DMS 273 treated with DMSO at 0.1 percent for 48 hours (cell line): ENCODE results near the gene HACD2.
A peak's percentile ranks its signal among the peaks of the same experiment; 100 is the strongest.

Experiments
- DNase-seq: peaks from one replicate; lab custom pipeline; 2025; lab: John Stamatoyannopoulos, UW

The HACD2 gene, protein sequence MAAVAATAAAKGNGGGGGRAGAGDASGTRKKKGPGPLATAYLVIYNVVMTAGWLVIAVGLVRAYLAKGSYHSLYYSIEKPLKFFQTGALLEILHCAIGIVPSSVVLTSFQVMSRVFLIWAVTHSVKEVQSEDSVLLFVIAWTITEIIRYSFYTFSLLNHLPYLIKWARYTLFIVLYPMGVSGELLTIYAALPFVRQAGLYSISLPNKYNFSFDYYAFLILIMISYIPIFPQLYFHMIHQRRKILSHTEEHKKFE

GRCh38 chr3:123584988-123585937 is at the start of gene HACD2:
Gene HACD2, minus strand, starts transcription at chr3:123585053. Its CDS starts 26 bp downstream, at chr3:123585027.
- DNase-seq, result peak; percentile 99

DNA sequence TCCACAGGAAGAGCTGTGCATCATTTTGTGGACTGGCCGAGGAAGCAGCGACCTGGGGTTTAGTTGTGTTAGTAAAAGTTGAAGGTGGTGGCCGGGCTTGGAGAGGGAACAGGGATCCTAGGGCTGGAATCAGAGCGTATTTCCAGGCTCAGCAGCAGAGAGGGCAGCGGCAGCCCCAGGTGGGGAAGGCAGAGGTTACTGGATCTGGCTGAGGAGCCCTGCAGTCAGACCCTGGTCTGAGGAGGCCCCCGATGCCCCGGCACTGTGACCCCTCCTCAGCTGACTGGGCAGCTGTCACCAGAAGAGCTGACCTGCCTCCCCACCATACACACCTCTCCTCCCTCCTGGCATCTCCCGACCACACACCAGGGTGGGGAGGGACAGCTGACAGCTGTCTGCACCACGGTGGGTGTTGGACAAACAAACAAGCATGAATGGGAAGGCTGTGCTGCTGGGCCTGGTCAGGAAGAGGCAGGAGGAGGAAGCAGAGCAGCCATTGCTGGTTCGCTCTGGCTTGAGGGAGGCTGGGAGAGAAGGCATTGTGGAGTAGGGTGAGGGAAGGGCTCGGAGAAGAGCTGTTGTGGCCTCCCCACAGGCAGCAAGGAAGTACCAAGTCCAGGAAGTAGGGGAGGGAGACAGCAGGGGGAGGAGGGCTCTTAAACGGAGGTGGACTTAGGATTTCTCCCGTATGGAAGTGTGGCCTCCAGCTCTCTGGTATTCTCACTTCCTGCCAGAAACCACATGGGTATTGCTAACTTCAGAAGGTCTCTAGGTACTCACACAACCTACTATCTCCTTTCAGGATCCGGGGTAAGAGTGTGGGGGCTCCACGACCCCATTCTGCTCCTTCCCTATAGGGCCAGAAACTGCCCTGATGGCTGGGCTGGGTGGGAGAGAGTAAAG is 49.5 kb upstream of the HACD2 start:
- DNase-seq, result no peak

DNA sequence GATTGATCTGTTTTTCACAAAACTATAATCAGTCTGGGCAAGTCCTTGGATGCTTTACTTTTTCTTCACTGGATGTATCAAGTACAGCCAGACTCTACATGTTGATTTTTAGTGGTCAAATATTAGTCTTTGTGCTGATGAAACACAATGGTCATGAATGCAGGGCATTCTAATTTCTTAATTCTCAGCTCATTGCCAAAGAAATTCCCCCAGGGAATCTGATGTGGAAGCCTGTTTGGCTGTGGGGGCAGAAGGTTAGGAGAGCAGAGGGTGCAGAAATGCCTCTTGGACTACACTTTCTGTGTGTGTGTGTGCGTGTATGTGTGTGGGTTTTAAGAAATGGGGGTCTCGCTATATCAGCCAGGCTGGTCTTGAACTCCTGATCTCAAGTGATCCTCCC is 48.7 kb upstream of the HACD2 start:
- DNase-seq, result no peak

DNA sequence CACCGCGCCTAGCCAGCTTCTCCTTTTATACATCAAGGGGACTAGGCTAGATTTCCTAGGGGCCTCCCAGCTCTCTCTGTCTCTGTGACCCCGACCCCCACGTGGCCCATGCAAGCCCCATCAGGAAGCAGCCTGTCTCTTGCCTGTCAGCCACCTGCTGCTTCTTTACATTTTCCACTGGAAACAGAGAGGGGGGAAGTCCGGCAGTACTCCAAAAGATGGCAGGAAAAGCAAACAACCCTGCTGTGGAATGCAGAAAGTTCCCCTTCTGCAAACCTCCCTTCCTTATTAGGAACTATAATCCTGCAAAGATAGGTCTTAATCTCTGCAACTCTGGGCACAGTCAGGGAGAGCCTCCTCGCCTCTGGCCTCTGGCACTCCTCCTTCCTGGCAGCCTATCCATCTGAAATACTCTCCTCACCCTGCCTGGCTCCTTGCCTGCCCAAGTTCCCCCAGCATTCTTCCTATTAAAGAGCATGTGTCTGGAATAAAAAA is 47.4 kb upstream of the HACD2 start:
- DNase-seq, result peak; percentile 22

DNA sequence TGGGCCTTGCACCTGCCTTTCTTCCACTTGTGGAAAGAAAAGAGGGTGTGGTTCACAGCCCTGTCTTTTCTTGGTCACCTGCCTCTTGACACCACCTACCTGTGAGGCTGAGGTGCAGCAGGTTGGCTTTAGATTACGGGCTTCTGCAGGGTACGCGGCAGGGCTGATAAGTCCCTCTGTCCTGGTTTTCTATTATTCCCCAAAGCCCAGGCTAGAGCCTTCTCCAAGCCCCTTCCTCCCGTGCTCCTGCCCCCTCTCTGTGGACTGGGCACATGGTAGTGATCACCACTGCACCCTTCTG is 44.8 kb upstream of the HACD2 start:
- DNase-seq, result no peak

GRCh38 chr3:123628996-123629746 is 44.3 kb upstream of the HACD2 start:
- no peak for DNase-seq

DNA sequence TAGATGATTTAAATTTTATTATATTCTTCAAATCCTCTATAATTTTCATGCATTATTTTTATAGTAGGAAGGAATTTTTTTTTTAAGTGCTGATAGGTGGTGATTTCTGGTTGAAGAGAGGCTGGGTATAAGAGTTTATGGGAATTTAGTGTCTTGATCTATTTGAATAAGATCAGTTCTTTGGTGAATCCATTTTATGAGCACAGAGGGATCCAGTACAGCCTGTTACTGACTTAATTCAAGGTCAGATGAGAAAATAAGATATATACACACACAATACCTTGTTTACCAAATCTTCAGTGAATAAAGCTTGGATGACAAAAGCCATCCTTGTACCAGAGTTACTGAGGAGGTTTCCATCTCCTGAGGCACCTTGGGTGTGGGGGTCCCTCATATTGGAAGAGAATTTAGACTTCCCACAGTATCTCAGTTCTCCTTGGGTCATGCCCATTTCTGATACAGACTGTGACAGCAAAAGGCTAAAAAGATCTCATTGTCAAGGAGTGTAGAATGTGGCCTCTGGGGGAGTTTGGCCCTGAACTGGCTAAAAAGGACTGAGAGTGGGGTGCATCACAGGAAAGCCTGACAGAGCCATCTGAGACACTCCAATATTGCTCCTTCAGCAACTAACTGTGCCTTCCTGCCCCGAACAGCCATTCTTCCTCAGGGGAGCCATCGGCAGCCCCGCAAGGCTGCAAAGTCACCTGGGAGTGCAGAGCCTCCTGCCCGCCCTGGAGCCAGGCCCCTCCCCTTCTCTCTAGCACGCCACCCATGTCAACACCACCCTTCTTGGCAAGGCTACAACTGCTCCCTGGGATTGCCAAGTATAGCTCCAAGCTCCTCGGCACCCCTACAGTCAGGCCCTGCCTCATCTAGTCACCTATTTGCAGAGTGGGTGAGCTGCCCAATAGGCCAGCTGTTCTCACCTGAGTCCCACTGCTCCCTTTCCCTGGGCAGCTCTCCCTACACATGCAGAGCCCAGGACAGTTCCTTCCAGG is 43.1 kb upstream of the HACD2 start:
- no peak for DNase-seq

DNA sequence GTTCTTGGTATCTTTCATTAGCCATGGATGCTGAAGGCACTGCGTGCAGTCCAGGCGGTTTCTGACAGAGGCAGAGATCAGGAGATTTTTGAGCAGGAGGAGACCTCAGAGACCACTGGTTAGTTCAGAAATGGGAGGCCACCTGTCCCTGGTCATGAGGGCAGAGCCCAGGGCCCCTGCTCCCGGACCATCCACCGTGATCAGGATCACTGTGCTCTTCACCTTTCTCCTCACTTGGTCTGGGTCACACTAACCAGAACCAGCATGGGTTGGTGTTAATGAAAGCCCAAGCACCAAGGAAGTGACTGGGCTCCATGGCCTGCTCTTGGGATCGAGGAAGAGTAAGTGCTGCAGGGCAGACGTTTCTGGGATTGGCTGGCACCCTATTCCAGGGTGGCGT is 42.0 kb upstream of the HACD2 start:
- DNase-seq, result no peak

DNA sequence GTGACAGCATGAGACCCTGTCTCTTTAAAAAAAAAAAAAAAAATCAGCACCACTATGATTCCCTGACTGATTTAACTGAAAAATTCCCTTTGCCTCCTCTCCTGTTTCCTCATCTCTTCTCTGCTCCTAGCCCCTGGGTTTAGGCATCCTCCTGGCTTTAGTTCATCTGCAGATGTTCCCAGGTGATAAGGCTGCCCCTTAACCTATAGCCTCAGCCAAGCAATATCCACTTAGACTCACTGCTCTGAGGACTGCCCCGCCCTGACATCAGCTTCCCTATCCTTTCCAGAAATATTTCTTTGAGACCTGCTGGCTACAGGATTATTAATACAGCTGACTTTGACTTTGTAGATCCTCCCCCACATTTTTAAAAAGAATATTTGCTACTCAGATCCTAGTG is 39.4 kb upstream of the HACD2 start:
- no peak for DNase-seq

GRCh38 chr3:123623346-123623880 is 38.6 kb upstream of the HACD2 start:
- no peak for DNase-seq

GRCh38 chr3:123622766-123623165 is 37.9 kb upstream of the HACD2 start:
- no peak for DNase-seq

DNA sequence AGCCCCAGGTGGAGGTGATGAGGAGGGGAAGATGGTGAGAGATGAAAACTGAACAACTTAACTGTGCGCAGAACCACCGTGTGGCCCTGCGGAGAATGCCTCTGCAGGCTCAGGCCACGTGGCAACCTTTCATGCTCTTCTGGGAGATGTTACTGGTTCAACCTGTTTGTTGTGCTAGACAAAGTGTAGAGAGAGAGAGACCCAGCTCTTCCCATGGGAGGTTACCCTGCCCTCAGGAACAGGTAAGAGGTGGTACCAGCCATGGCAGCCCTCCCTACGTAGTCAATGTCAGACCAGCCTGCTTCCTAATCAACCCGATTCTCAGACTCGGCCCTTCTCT is 37.0 kb upstream of the HACD2 start:
- no peak for DNase-seq

GRCh38 chr3:123621186-123621849 is 36.5 kb upstream of the HACD2 start:
- no peak for DNase-seq

GRCh38 chr3:123620343-123620742 is 35.5 kb upstream of the HACD2 start:
- DNase-seq, result no peak

DNA sequence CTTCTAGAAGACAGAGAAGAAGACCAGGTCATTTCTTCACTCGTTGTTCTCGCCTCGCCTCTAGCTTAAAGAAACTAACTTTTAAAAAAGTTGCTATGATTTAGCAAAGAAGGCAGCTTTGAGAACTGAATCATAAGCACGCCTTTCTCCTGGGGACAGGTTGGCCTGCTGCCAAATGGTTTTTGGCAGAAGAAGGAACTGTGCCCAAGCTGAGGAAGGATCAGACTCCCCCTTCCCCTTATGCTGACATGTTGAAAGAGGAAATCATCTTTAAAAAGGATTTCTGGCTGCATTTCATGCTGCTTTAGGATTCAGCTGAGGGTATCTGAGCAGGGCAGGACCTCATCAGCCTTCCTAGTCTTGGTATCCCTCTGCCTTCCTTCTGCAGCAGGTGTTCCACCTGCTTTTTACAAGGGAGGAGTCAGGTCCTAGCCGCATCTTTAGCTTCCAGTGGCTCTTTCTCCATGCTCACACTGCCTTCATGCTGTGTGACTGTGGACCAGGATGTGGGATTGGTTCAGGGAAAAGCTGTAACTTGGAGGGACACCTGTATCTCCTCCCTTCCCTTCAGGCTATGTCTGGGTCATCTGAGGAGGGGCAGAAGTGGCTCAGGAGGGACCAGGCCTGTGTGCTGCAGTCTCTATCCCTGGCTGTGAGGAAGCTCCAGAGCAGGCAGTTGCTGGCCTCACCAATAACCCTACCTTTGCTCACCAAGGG is 34.1 kb upstream of the HACD2 start:
- peak; percentile 29 for DNase-seq

DNA sequence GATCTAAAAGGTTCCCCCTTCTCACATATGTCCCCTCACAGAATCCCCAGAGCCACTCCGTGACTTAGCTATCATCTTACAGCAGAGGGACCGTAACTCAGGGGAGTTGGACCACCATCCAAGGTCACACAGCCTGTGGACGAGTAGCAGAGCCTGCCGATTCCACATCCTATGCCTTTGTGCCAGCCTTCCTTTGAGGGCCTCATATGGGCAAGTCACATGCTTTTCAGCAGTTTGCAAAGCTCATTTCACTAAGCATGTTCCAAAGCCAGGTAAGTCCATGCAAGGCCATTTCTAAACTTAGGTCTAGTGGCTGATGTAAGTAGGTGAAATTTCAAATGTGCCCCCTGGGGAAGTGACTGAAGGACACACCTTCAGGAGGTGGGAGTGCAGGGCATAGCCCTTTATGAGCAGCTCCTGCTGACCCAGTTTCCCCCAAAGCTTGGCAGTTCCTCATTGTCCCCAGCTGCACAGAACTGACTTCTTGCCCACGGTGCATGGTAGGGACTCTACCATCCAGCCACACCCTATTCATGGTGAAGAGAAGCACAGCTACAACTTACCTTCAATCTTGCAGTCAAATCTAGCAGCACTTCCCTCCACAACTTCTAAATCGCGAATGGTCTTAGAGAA is 33.3 kb upstream of the HACD2 start:
- no peak for DNase-seq

DNA sequence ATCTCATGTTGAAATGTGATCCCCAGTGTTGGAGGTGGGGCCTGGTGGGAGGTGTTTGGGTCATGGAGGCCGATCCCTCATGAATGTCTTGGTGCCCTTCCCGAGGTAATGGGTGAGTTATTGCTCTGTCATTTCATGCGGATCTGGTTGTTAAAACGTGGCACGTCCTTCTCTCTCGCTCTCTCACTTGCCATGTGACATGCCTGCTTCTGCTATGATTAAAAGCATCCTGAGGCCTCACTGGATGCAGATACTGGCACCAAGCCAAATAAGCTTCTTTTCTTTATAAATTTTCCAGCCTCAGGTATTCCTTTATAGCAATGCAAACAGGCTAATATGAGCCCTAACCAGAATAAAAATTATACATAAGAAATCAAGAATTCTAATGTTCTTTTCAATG is 31.7 kb upstream of the HACD2 start:
- DNase-seq, result no peak

DNA sequence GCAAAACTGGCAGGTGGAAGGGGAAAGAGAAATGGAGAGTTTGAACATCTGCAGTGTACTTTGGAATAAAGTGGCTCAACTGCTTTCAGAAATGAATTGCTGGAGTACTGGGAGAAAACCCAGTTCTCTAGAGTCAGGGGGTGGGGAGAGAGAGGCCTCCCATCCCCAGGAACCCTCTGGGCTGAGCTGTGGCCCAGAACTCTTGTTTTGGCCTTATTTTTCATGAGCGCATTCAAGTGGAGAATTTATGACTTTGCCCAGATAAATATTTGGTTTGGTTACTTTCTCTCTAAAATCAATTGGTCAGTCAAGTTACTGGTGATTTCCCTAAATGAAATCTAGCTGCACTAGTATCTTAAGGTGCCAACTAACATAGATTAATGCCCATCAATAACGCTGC is 28.7 kb upstream of the HACD2 start:
- DNase-seq, result no peak
